NT2/D1 (cell line): Measurements from ENCODE around the gene HTT.

Experiments
- SUZ12 ChIP-seq: IDR thresholded peaks from 2 replicates; pipeline ENCODE4 v1.6.1; 2011; ENCODE audit not compliant: insufficient read length, insufficient read depth; ENCODE audit errors: extremely low read depth
- YY1 ChIP-seq: IDR thresholded peaks from 2 replicates; pipeline ENCODE4 v1.6.1; 2011; ENCODE audit not compliant: insufficient read length, insufficient read depth
- ZNF274 ChIP-seq: IDR thresholded peaks from 2 replicates; pipeline ENCODE4 v1.6.1; 2011; ENCODE audit warnings: mild to moderate bottlenecking, low read depth, low read length

GRCh38 chr4:3232871-3233271 lies 158.4 kb downstream of the HTT start:
- TF ChIP-seq YY1: no peak
- TF ChIP-seq ZNF274: no peak
- no peak for TF ChIP-seq SUZ12
